DMS153 (cell line): ENCODE measurements around the gene KIF21B.

ENCODE experiments used
- DNase-seq: peaks from one replicate; lab custom pipeline; 2025; lab: John Stamatoyannopoulos, UW

The KIF21B gene

DNA sequence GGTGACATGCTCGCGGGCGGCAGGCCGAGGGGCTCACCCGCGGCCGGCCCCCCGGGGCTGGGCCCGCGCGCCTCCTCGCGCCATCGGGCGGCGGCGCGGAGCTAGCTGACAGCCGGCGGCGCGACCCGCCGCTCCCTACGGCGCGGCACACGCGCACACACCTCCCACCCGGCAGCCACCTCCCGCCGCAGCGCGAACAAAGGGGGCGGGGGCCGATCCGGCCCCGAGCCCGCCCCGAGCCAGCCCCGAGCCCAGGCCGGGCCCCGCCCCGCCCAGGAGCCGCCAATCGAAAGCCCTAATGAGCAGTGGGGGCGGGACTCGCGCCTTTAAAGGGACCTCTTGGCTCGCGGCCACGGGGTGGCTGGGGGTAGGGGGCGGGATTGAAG is at the start of gene KIF21B:
Gene KIF21B, minus strand, starts transcription at position 198 of the 386 bp plus-strand sequence. CDS start 331 bp downstream, outside the sequence.
- peak; percentile 71 for DNase-seq

DNA sequence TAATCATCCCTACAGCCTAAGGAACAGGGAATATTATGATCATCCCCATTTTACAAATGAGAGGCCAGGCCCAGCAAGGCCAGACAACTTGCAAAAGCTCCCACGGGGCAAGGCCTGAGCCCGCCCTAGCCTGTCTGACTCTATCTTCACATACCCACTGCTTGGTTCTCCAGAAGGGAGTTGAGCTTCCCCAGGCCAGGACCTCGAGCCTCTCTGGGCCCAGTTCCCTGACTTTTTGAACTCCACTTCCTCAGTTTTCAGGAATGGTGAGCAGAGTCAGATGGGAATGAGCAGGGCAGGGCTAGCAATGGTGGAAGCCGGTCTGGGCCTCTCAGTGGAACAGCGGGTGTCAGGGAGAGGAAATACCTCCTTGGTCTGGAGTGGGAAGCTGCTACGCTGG is 49.4 kb upstream of the KIF21B start:
- no peak for DNase-seq

- DNase-seq: no peak
These were observed 48.6 kb upstream of the KIF21B start for GRCh38 chr1:201072149-201072548.

DNA sequence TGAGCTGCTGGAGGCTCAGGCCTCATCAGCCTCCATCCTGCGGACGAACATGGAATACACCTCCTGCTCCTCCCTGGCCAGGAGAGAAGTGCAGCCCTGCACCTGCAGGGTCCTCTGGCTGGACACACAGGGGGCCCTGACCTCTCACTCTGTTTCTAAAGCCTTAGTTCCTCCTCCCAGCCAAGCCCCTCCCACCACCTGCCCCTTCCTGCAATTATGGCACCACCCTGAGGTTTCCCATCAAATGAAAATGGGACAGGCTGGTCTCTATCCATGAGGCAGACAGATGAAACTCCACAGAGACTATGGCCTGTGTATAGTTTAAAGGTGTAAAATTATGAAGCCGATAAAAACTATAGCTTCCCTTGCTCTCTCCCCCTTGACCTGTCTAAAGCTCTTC is 46.1 kb upstream of the KIF21B start:
- DNase-seq: no peak

- no peak for DNase-seq
These were observed 45.5 kb upstream of the KIF21B start for GRCh38 chr1:201068976-201069375.

DNA sequence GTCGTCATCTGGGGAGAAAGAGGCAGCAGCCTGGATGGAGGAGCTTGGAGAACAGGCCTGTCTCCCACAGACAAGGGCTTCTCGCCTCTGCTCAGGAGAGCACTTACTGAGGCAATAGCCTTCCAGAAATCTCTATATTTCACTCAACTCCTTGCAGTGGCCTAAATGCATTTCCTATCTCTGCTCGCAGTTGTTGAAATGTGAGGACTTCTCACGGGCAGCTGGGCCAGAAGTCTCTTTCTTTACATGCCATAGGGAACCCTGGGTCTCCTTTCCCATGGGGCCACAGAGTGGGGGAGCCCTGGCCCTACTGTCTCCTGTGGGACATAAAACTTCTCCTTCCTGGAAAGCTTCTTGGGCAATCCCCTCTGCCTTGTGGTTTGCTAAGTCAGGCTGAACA is 43.5 kb upstream of the KIF21B start:
- no peak for DNase-seq

- DNase-seq: no peak
These were observed 42.2 kb upstream of the KIF21B start for GRCh38 chr1:201065686-201066085.

GRCh38 chr1:201064806-201065205 is 41.3 kb upstream of the KIF21B start:
- no peak for DNase-seq

- DNase-seq: no peak
These were observed 39.6 kb upstream of the KIF21B start for GRCh38 chr1:201063145-201063544.

DNA sequence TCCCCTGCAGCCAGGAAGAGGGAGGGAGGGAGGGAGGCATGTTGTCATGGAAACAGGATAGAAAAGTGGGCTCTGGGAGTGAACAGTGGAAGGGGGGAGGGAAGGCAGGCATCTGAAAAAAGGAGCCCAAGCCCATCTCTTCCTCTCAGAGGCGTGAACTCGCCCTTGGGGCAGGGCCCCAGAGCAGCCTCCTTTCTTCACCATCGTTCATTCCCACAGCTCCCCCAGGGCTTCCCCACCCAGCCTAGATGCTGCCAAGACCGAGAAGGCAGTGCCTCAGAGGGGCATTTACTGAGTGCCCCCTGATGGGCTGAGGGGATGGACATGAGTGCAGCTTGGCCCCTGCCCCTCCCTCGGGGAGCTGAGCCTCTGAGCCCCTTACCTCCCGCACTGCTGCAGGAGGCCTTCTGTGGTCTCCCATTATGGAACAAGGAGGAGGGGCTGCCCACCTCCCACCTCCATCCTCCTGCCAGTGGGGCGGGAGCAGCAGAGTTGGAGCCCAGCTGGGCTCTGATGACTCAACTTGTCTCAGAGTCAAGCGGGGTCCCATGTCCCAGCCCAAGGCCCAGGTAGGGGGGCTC is 39.1 kb upstream of the KIF21B start:
- DNase-seq: no peak

DNA sequence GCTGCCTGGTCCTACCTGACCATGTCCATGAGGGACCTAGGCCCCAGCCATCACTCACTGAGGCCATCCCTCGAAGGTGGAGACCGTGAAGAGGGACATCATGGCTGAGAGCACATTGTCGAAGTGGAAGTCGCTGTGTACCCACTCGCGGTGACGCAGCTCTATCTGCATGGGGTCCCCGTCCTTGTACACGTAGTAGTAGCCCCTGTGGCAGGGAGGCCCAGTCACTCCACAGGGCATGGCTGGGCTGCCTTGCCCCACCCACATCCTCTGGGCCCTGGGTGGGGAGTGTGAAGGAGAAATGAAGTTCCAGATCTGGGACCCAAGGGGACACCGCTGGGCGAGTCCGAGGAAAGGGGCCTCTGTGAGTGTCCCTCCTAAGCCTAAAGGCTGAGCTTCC is 38.4 kb upstream of the KIF21B start:
- no peak for DNase-seq

- DNase-seq: no peak
These were observed 37.5 kb upstream of the KIF21B start for GRCh38 chr1:201061049-201061448.

DNA sequence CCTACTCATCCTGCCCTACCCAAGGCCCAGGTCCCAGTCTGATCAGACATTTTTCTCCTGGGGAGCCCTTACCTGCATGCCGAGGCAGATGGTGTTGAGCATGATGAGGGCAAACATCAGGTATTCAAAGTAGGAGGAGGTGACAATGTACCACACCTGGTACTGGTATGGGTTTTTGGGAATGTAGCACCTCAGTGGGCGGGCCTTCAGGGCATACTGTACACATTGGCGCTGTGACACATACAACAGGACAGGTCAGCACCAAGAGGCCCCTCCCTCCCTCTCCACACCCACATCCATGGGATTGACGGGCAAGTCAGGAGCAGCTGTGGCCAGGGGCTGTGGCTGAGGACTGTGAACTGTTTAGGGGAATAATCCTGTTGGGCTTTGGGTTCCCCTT is 37.1 kb upstream of the KIF21B start:
- no peak for DNase-seq

GRCh38 chr1:201059871-201060555 is 36.5 kb upstream of the KIF21B start:
- DNase-seq: no peak

DNA sequence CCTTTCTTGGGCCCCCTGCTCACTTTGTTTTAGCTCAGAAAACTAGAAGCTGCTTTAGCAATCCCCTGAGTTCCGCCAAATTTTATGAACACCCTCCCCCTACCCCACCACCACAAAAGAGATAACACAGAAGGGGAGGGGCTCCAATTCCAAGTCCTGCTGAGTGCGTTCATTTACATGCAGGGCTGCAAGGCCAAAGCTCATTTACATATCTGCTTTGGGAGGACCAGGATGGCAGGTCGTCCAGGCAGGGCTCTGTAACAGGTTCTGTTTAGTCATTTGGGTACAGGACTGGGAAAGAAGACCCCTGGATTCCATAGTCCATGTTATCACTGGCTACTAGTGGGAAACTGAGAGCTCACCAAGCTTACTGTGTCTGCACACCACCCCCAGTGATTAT is 35.9 kb upstream of the KIF21B start:
- no peak for DNase-seq

GRCh38 chr1:201054091-201054543 is 30.6 kb upstream of the KIF21B start:
- no peak for DNase-seq

GRCh38 chr1:201053155-201053860 is 29.8 kb upstream of the KIF21B start:
- DNase-seq: no peak

DNA sequence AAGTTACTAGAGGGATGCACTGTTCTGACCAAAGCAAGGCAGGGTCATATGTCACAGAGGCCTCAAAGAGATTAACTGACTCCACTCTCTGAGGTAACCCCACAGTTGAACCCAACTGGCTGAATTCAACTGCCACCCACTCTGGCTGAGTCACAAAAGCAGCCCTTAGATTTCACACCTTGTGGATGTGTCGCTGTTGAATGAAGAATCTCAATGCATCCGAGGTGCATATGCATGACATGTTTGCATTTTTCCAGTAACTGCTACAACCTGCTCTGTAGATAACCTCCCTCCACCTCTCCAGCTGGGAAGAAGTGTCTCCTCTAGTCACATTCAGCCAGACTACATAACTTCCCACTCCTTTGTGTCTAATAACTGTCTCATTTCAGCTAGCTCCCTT is 27.9 kb upstream of the KIF21B start:
- DNase-seq: no peak

DNA sequence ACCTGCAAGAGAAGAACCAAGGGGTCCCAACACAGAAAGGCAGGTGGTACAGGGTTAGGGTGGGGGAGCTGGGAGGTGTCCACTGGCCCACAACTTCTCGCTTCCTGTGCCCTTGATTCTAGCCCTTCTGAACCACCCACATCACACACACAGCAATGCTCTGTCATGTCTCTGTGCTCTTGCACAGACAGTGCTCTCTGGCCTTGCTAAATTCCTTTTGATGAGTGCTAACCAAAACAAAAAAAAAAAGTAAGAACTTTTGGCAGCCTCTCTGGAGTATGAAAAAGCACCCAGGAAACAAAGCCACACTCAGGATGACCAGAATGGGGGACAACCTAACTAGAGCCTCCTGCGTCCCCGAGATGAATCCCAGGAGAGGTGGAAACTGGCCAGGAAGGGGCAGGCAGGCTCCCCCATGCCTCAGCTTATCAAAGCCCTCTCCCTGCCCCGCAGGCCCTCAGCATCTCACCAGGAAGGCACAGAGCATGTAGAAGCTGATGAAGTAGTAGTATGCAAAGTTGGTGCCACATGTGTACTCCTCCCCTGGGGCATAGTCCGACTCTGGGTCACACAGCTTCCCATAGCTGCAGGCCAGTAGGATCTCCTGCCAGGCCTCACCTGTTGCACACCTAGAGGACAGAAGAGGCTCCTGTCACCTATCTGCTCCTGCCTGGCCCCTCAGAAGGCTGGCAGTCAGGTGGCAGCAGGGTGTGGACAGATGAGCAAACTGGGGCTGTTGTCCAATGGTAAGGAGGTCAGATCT is 27.2 kb upstream of the KIF21B start:
- DNase-seq: no peak

DNA sequence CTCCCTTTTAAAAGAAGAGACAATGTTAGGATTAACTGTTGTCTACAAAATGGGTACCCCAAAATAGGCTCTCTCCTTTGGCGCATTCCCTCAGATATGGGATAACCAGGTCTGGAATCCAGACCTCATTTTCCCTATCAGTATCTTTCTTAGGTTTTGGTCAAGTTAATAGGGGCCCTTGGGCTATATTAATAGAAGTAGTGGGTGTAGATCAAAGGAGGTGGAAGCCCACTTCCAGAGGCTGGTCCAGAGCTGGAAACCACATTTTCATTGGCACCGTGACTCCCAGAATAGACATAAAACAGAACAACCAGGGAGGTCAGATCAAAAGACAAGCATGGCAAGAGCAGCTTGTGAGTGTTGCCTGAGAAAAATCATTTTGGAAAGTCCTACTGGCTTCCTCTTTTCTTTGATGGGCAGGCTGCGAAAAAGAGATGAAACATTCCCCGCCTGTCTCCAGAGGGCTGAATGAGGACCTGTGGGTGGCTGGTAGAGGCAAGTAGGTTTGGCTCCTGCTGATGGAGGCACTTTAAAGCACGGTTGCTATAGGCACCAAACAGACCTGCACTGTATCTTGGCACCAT is 25.8 kb upstream of the KIF21B start:
- no peak for DNase-seq

- DNase-seq: no peak
These were observed 25.0 kb upstream of the KIF21B start for GRCh38 chr1:201048521-201048920.

- DNase-seq: no peak
These were observed 20.6 kb upstream of the KIF21B start for GRCh38 chr1:201044119-201044518.
